NCI-H82 (cell line): ENCODE measurements around the gene DUSP22.

Source experiments
- DNase-seq: peaks from one replicate; lab custom pipeline; 2025; lab: John Stamatoyannopoulos, UW

DUSP22 gene

GRCh38 chr6:380234-381218 is 88.2 kb downstream of the DUSP22 start:
- DNase-seq, result no peak

GRCh38 chr6:381742-382461 is 89.6 kb downstream of the DUSP22 start:
- DNase-seq, result no peak

- DNase-seq, result no peak
These were observed 90.9 kb downstream of the DUSP22 start for GRCh38 chr6:382883-383810.

- no peak for DNase-seq
These were observed 91.6 kb downstream of the DUSP22 start for GRCh38 chr6:383856-384255.

- no peak for DNase-seq
These were observed 92.6 kb downstream of the DUSP22 start for GRCh38 chr6:384898-385297.

GRCh38 chr6:385614-386013 is 93.3 kb downstream of the DUSP22 start:
- no peak for DNase-seq

- DNase-seq, result no peak
These were observed 94.5 kb downstream of the DUSP22 start for GRCh38 chr6:386688-387266.

GRCh38 chr6:387293-387741 is 95.0 kb downstream of the DUSP22 start:
- DNase-seq, result peak; percentile 49

GRCh38 chr6:388202-388903 is 96.1 kb downstream of the DUSP22 start:
- peak; percentile 34 for DNase-seq

- DNase-seq, result no peak
These were observed 96.9 kb downstream of the DUSP22 start for GRCh38 chr6:389143-389542.

GRCh38 chr6:389622-390021 is 97.3 kb downstream of the DUSP22 start:
- DNase-seq, result no peak

GRCh38 chr6:390914-391558 is 98.7 kb downstream of the DUSP22 start:
- DNase-seq, result peak; percentile 35

- DNase-seq, result no peak
These were observed 99.5 kb downstream of the DUSP22 start, which contains the start of gene IRF4 for GRCh38 chr6:391559-392440. Gene IRF4, plus strand, starts transcription at chr6:391752. Its CDS starts 1,401 bp downstream, at chr6:393153.

- DNase-seq, result no peak
These were observed 100.4 kb downstream of the DUSP22 start for GRCh38 chr6:392441-393390.

GRCh38 chr6:393391-394221 is 101.3 kb downstream of the DUSP22 start:
- DNase-seq, result no peak

- no peak for DNase-seq
These were observed 102.5 kb downstream of the DUSP22 start for GRCh38 chr6:394641-395289.
